HG03558 (cell line): ENCODE measurements around the gene WDR18.

ENCODE experiments used
- ATAC-seq: cut with Tn5 transposase; IDR thresholded peaks from one replicate; pipeline ENCODE4 v1.9.1; 2021; ENCODE audit warnings: moderate number of reproducible peaks; ENCODE audit not compliant: unreplicated experiment; ENCODE audit errors: extremely low read depth

WDR18 gene, protein sequence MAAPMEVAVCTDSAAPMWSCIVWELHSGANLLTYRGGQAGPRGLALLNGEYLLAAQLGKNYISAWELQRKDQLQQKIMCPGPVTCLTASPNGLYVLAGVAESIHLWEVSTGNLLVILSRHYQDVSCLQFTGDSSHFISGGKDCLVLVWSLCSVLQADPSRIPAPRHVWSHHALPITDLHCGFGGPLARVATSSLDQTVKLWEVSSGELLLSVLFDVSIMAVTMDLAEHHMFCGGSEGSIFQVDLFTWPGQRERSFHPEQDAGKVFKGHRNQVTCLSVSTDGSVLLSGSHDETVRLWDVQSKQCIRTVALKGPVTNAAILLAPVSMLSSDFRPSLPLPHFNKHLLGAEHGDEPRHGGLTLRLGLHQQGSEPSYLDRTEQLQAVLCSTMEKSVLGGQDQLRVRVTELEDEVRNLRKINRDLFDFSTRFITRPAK

DNA sequence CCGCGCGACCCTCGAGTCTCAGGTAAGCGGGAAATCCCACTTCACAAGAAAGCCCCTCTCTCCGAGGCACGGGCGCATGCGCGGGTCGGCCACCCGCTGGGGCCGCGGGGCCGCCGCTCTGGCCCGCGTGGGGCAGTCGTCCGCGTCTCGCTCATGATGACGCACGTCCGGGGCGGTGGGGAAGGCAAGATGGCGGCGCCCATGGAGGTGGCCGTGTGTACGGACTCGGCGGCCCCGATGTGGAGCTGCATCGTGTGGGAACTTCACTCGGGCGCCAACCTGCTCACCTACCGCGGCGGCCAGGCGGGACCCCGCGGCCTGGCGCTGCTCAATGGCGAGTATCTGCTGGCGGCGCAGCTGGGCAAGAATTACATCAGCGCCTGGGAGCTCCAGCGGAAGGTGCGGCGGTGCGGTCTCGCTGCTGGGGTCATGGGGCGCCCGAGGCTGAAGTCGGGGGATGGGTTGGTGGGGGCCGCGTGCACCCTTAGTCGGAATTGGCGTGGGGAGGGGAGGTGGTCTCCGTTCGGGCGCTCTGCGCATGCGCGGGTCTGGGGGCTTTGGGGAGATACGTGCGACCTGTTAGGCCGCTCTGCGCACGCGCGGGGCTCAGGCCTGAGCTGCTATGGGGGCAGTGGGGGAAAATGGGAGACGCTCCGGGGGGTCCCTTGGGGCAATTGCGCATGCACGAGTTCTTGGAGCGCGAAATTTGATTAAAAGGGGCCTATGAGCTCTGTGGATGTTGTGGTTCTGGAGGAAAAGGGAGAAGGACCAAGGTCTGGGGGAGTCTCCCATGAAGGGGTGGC lies at the start of gene WDR18:
TSS of gene WDR18 (plus strand) at position 181 of the 803 bp plus-strand sequence. CDS start at position 190, 9 bp downstream.
- peak; percentile 51 for ATAC-seq

DNA sequence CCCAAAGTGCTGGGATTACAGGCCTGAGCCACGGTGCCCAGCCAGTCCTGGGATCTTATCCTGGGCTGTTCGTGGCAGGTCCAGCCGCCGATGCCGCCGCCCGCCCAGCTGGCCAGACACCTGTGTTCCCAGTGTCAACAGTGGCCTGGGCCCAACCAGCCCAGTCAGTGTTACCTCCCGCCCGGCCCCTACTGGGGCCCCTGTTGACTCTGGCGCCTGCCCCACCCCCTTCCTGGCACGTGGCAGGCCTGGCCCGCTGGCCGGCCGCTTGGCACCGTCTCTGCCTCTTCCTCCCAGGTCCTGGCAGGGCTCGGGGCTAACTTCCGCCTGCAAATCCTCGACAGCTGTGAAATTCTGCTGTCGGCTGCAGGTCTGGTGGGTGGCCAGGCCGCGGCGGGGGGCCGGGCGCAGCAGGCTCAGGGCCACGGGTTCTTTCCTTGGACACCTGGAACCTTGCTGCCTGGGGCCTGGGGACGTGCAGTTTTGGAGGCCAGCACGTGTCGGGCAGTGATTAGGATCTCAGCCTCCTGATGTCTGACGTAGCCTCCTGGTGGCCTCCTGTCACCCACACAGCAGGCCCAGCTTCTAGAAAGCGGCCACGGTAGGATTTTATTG lies 49.2 kb upstream of the WDR18 start:
- no peak for ATAC-seq

DNA sequence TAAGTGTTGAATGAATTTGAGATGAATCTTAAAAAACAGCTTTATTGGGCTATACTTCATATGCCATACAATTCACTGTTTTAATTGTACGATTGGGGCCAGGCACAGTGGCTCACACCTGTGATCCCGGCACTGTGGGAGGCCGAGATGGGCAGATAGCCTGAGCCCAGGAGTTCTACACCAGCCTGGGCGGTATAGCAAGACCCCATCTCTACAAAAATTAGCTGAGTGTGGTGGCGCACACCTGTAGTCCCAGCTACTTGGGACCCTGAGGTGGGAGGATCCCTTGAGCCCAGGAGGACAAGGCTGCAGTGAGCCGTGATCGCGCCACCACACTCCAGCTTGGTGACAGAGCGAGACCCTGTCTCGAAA lies 48.0 kb upstream of the WDR18 start:
- no peak for ATAC-seq

DNA sequence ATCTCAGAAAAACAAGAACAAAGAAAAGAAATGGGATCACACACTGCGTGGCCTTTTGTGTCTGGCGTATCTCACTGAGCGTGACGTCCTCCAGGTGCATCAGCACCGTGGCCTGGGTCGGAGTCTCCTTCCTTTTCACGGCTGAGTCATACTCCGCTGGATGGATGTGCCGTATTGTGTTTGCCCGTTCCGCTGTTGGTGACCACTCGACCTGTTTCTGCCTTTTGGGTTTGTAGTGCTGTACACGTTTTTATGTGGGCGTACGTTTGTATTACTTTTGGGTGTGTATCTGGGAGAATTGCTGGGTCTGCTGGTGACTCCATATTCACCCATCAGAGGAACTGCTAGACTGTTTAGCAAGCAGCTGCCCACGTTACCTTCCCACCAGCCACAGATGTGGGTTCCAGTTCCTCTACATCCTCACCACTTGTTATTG lies 46.9 kb upstream of the WDR18 start:
- ATAC-seq: no peak

DNA sequence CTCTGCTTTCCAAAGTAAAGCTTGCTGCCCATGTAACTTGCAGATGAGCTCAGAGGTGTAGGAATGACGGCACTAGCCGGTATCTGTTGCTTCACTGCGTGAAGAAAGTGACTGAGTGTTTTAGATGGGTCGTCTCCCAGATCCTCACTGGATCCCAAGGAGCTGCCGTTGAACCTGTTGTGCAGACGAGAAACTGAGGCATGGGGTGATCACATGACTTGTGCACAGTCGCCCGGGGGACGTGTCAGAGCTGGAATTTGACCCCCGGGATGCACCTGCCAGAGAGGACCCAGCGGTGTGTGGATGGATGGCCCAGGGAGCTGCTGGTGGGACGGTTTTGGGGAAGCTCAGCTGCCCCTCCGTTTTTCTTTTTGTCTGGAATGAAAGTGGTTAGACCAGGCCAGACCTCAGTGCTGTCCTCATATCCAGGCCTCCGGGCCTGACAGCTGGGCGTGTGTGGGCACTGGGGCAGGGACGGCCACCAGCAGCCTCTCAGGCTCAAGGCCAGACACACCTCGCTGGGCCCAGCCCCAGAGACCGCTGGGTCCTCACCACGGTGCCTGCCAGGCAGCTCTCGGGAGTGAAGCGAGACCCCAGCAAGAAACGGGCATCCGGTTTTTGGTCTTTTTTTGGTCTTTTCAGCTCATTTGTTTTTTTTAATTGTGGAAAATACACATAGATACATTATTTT lies 45.8 kb upstream of the WDR18 start:
- ATAC-seq: no peak

DNA sequence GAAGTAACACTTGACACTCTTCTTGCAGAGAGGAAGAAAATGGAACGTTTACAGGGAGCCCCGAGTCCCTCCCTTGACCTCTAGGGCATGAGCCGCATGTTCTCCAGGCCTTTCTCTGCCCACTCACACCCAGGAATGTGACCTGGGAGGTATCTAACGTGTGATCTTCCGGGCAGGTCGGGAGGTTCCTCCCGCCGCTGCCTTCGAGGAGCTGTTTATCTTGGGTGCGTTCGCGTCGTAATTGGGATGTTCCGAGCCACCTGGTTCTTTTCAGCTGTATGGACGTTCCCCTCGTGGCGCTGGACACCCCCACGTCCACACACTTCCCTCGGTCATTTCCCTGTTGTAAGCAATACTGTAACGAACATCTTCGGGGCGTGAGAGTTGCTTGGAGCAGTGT lies 44.7 kb upstream of the WDR18 start:
- no peak for ATAC-seq

DNA sequence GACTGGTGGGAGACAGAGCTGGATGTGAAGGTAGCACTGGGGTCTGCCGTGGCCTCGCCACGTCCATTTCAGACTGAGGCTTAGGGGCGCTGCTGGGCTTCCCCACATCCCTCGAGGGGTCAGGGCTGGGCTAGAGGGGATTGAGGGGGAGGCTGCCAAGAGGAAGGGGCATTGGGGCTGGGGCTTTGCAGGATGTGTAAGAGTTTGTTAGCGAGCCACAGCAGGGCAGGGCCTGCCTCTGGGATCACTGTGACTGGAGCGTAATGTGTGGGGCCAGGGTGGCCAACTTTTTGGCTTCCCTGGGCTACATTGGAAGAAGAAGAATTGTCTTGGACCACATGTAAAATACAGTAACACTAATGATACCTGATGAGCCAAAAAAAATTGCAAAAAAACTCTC lies 44.2 kb upstream of the WDR18 start:
- ATAC-seq: no peak

DNA sequence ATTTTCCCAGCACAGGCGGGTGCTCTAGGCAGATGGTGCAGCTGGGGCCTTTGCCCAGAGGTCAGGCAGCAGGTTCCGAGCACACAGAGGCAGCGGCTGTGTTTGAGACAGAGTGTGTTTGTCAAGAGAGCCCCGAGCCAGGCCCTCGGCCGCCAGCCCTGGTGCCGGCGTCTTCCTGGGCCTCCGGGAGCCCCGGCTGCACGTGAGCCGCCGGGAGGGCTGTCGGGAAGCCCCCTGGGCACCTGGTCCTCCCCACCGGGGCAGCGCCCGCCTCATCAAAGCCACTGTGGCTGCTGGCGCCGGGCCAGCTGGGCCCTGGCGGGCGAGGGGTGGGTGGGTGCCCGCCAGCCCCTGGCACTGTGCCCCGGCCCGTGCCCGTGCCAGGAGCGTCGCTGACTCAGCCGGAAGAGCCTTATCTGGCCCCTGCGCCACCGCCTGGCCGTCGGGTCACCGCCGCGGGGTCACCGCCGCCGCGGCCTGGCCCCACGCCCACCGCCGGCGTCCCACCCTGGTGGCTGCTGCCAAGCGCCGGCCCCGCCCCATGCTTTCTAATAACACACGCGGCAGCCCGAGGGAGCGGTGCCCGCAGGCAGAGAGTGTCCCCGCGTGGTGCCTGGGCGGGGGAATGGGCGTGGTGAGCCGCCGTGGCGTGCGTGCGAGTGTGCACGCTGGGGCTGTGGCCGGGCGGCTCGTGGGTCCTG lies 43.4 kb upstream of the WDR18 start:
- ATAC-seq: no peak

DNA sequence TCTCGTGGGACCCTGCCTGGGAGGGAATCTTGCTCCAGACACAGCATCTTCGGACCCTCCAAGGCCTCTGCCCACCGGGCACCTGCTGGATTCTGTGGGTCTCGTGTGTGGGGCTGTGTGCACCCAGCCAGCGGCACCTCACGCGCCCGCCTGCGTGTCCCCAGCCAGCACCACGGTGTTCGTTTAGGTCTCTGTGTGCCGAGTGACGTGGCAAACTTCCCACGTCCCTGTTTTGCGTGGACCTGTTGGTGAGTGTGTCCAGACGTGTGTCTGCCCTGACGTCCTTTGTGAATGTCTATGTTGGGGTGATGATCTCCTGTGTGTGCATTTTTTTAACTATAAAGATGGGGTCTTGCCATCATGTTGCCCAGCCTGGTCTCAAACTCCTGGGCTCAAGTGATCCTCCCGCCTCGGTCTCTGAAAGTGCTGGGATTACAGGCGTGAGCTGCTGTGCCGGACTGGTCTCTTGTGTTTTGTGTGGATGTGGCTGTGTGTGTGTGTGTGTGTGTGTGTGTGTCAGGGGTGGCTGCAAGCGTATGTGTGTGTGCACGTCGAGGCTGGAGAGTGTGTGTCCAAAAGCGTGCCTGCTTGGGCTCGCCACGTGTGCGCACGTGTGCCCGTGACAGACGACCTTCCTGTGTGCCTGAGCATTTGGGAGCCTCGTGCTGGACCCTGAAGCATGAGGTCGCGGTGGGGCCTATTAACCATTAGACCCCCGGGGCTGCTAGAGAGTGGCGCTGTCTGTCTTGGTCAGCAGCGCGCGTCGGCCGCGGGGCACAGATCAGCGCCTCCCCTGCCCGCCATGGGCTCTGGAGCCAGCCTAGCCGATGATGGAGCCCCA lies 42.6 kb upstream of the WDR18 start:
- no peak for ATAC-seq

DNA sequence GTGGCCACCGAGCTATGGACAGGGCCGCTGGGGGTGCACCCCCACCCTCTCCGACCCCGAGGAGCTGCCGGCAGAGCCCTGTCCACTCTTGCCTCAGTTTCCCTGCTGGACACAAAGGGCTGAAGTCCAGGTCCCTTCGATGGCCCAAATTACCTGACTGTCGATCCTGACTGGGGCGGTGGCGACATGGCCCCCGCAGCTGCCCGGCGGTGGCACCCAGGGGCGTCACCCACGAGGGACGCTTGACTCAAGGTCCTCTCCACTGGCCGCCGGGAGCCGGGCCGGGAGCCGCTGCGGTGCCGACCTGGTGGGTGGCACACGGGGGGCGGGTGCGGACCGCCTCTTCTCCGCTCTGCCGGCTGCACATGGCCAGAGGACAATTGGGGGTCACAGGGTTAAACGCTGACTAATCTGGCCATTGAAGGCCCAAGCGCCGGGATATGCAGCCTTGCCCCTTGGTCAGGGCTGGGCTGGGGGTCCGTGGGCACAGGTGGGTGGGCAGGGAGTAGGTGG lies 42.0 kb upstream of the WDR18 start:
- ATAC-seq: no peak

DNA sequence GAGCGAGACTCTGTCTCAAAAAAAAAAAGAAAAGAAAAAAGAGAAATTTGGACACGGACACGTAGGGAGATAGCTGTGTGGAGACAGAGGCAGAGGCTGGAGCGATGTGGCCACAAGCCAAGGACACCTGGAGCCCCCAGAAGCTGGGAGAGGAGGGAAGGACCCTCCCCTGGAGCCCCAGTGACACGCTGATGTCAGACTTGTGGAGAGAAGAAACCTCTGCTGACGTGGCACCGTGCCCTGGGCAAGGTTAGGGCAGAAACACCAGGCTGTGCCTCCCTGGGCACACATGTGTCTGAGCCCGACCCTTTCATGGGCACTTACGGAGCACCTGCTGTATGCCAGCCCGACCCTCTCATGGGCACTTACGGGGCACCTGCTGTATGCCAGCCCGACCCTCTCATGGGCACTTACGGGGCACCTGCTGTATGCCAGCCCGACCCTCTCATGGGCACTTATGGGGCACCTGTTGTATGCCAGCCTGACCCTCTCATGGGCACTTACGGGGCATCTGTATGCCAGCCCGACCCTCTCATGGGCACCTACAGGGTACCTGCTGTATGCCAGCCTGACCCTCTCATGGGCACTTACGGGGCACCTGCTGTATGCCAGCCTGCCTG lies 40.5 kb upstream of the WDR18 start:
- ATAC-seq: no peak

DNA sequence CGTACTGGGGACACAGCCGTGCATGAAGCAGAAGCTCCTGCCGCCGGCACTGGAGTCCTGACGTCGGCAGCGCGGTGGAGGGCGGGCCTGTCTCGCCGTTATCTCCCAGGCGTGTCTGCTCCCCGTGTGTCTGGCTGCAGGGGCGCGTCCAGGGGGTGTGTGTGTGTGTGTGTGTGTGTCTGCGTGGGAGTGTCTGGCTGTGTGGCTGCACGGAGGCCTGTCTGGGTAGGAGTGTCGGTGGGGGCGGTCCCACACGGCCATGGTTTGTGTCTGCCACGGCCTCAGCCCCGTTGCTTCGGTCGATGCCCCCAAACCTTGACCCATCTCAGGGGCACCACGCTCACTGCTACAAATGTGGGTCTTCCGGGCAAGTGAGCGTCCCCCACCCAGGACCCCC lies 40.0 kb upstream of the WDR18 start:
- ATAC-seq: no peak

DNA sequence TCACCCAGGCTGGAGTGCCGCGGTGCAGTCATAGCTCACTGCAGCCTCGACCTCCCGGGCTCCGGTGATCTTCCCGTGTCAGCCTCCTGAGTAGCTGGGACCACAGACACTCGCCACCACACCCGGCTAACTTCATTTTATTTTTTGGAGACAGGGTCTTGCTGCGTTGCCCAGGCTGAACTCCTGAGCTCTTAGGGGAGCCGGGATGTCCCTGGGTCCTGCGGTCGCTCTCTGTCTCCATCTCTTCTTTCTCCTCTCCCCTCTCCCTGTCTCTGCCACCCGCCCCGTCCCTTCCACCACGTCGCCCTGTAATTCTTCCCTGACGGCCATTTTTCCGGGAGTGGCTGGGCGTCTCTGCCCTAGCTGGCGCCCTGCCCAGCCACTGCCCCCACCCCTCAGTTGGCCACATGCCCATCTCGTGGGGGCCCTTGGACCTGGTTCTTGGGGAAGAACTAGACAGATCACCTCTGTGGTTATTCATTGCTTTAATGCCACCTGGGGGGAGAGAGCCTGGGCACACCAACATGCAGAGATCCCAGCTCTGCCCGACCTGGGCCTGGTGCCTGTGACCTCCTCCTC lies 39.4 kb upstream of the WDR18 start:
- ATAC-seq: no peak

DNA sequence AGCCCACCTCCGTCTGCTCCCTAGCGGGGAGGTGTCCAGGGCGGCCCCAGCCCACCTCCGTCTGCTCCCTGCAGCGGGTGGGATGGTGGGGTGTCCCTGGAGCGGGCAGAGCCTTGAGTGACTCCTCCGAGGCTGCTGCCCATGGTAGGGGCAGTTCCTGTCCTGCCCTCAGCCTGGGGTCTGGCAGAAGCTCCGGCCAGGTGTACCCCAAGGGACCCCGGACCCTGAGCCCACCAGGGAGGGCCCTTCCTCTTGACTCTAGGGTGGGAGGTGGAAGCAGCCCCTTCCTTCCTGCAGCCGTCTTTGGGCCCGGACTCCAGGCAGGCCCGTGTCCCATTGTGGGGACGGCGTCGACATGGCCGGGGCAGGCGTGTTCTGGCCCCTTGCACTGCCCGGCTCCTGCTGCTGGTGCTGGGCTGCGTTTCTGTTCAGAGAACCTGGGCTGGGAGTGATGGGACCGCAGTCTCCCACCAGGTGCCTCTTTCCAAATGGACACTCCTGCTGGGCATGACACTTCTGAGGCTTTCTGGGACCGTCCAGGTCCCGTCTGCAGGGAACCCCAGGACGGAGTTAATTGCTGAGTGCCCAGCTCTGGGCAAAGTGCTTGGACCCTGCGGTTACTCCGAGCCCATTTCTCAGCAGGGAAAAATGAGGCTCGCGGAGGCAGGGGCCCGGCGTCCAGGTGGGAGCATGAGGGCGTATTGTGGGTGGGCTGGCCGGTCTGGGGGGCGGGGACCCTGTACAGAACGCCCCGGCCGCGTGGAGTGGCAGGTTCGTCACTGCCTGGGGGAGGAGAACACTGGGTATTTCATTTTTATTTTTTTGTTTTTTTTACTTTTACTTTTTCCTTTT lies 38.5 kb upstream of the WDR18 start:
- ATAC-seq: no peak

DNA sequence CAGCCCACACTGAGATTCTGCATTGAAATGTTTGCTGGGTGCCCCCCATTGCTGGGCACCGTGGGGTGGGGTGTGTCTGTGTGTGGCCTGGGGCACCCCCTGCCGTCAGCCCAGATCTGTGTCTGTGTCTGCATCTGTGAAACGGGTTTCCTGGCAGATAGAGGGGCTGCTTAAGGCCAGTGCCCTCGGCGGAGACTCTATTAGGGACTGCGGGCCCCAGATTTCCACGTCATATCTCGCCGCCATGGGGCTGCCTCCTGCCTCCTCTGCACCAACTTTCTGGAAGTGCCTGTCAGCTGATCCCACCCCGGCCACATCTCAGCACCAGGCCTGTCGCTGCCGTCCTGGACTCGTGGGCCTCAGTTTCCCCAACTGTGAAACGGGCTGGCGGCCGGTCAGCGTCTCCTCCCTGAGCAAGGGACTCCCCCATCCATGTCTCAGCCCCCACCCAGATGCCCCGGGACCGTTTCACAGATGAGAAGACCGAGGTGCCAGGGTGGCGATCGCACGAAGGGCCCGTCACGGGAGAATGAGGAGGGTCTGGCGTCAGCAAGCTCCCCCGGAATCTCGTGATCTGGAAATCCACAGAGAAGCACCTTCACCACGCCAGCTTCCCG lies 36.9 kb upstream of the WDR18 start:
- no peak for ATAC-seq

DNA sequence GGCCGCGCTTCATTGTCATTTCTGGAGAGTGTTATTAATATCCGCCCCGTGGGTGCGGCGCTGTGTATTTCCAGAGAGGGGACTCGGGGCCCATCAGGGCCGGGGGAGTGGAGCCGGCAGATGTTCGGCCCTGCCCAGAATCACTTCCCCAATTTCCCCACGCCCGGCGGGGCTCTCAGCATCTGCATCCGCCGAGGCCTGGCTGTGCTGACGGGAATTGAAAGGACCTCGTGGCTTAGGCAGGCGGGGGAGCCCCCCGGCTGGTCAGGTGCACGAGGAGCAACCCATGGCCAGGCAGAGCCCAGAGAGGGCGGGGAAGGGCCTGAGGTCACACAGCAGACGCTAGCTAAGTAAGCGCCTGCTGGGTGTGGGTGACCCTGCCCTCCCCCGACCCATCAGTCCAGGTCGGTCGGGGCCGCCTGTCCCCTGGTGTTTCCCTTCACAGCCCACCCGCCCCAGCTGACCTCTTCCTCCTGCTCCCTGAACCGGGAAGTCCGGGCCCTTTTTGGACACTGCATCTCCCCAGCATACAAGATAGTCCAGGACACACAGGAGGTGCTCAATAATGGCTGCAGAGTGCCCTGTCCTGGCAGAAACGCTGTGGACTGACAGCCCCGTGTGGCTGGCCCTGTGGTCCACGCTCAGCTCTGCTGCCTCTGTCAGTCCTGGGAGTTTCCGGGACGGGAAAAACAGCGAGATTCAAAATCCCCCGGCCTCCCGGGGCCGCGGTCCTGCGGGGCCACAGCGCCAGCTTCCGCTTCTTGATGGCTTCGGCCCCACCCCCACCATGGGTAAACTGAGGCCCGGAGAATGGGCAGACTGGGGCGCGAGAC lies 36.2 kb upstream of the WDR18 start:
- ATAC-seq: peak; percentile 59
